HG03066 (cell line): Measurements from ENCODE around the gene CCDC182.

ENCODE experiments used
- ATAC-seq: cut with Tn5 transposase; IDR thresholded peaks from one replicate; pipeline ENCODE4 v1.9.1; 2021; ENCODE audit warnings: low read depth; ENCODE audit not compliant: unreplicated experiment

The CCDC182 gene

DNA sequence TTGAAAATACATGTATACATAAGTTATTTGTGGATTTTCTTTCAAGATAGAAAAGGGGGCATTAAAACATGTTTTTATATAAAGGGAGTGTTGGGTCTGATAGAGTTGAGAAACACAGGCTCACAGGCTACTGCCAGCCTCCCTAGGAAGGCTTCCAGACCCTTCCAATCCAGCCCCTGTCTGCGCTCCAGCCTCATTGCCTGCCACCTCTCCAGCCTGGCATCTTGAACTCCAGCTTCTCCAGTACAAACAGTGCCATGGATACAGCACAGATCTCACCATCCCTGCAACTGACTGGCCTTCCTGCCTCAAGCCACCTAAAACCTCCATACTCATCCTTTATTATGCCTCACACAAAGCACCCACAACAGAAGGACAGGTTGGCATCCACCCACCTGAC, 40.7 kb downstream of the CCDC182 start:
- ATAC-seq: no peak

DNA sequence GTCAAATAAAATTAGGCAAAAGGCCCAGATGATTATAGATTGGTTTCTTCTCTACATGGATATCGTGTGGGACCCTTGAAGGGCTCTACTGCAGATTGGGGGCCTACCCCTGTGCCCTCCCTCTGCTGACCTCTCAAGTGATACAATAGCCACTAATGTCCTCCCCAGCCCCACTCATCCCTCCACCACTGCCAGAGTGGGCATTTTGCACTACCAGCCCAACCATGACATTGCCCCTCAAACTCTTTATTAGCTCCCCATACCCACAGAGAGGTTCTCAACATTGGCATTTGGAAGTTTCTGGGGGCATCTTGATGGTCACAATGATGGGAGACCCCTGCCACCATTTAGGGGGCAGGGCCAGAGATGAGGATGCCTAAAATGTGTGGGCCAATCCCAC, 41.8 kb downstream of the CCDC182 start:
- no peak for ATAC-seq

DNA sequence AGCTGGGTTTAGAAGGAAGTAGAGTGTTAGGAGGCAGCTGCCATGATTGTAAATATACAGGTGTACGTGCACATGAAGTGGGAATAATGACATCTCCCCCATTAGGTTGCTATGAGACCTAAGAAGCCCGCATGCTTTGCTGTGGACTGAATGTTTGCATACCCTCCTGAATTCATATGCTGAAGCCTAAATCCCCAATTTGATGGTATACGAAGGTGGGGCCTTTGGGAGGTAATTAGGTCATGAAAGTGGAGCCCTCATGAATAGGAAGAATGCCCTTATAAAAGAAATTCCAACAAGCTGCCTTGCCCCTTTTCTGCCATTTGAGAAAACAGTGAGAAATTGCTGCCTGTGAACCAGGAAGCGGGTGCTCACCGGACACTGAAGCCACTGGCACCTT, 44.0 kb downstream of the CCDC182 start:
- ATAC-seq: no peak

DNA sequence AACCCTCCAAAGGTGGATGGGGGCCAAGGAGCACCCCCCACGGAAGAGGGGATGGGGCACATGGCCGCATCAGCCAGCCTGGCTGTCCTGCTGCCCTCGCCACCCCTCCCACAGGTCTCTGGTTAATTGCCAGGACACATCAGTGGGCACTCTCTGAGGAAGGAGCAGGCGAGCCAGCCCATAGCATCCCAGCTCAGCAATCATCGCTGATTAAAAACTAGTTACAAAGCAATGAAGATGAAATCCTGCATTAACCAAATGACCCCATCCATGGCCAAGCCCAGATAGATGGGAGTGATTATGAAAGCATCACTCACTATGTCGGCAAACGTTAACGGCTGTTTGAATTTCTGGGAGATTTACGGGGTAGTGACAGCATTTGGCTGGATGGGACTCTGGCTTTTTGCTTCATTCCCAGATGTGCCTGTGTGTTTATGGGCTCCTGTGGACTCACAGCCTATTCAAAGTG, 45.3 kb downstream of the CCDC182 start:
- ATAC-seq: no peak

DNA sequence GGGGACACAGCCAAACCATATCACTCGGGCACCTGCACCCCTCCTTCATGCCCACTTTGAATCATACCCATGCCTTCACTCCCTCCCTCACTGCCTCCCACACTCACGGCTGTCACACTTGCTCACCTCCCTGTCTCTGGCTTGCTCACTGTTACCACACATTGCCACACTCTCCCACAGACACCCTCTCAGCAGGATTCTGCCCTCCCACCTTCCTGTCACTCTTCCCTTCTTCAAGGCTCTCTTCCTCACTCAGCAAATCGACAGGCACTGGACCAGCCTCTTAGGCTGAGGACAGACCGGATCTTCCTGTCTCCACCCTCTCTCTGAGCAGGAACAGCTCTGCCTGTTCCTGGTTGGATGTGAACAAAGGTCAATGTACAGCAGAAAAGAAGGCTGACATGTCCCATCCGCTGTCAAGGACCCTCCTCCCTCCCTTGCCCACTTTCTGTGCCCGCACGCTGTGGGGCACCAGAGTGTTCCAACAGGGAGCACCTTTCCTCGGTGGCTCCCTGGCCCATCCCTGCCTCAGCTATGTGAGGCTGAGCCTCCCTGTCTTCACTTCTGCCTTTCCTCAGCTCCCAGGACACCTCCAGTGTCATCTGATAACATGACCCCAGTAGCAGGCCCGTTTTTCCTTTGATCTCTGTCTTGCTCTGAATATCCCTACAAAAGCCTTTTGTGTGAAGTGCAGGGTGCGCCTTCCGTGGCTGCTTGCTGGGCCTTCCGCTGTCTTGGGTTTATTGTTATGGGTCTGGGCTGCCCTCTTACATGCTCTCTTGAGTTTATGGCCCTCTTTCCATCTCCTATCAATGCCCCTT, 47.0 kb downstream of the CCDC182 start:
- ATAC-seq: no peak

DNA sequence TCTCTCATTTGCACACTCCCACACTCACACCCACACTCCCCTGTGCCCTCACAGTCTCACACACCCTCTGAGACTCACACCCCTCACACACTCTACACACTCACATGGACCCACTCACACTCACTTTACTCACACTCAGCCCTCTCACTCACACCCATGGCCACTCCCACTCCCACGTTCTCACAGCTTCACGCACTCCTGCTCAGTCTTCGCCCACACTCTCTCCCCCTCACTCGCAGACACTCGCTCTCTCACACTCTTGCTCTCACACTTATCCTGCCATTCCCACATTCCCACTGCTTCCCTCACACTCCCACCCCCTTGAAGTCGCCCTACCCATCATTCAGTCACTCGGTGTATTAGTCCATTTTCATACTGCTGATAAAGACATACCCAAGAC, 47.9 kb downstream of the CCDC182 start:
- ATAC-seq: no peak

DNA sequence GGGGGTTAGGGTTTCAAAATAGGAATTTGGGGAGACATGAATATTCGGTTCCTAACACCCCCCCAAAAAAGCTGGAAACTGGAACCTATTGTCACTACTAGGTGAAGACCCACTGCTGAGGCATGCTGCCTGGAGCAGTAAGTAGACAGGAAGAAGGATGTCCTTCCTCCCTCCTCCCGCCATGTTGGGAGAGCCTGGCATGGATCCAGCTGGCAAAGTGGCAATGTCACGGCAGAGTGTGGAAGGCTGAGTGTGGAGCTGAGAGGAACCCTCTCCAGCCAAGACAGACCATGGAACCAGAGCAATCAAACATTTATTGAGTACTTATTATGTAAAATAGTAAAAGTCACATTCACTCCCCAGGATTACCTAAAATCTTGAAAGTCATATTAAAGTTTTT, 49.0 kb downstream of the CCDC182 start:
- ATAC-seq: no peak
